ENCODE data around the gene OXLD1. TPM values are rescaled to one million over a fixed set of nuclear protein-coding genes. Genes with fewer than 3 reads are reported as not detected.

Gene OXLD1
- total RNA-seq, 6 experiments from 2014 or later = 8.3 to 24.3 (median 14.6) TPM

DNA sequence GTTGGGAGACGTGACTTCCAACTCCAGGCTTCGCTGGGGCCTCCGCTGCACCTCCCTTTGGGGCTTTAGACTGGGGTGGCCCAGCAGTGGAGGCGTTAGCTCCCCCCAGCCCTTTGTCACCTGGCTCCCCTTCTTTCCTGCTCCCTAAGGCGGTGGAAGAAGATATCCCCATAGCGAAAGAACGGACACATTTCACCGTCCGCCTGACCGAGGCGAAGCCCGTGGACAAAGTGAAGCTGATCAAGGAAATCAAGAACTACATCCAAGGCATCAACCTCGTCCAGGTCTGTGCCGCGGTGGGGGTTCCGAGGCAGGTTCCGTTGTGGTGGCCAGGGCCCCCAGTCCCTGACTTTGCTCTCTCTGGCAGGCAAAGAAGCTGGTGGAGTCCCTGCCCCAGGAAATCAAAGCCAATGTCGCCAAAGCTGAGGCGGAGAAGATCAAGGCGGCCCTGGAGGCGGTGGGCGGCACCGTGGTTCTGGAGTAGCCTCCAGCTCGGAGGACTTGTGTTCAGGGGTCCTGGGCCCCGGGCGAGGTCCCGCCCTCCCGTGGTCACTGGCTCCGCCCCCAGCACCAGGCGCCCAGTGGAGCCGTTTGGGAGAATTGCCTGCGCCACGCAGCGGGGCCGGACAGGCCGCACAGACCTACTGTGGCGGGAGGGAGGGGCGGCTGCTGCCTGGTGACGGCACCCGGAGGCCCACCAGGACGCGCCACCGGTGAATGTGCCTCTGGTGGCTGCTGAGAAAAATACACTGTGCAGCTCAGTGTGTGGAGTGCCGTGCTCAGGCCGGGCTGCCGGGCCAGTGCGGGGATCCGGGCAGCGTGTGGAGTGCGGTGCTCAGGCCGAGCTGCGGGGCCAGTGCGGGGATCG, 40.6 kb upstream of the OXLD1 start:
- no peak for DNase-seq
- no peak for ATAC-seq
- peaks cover 0 to 32% (median 12%) of the 10 kb centered on the region in 4 donors for H3K4me1 ChIP-seq
- no peak overlapping the region for H3K27ac ChIP-seq
- intact Hi-C loops (cut with DNase I) = loop anchor here in 1 of 2 donors (5.0 kb wide), 1 partner anchor 35 kb away; no protein-coding TSS in a partner anchor
- H3K27me3 ChIP-seq = no peaks in the 10 kb centered on the region
- WGBS (ENCODE audit: insufficient coverage, low coverage, low lambda C conversion rate, missing lambda C conversion rate) = 93% methylated on average over 3 of the region's 54 CpGs
- H3K36me3 ChIP-seq = peaks cover 0 to 35% (median 12%) of the 10 kb centered on the region in 4 donors
- no peaks in the 10 kb centered on the region for H3K9me3 ChIP-seq
- no peak overlapping the region for H3K4me3 ChIP-seq
- TF ChIP-seq, protein P1, sequence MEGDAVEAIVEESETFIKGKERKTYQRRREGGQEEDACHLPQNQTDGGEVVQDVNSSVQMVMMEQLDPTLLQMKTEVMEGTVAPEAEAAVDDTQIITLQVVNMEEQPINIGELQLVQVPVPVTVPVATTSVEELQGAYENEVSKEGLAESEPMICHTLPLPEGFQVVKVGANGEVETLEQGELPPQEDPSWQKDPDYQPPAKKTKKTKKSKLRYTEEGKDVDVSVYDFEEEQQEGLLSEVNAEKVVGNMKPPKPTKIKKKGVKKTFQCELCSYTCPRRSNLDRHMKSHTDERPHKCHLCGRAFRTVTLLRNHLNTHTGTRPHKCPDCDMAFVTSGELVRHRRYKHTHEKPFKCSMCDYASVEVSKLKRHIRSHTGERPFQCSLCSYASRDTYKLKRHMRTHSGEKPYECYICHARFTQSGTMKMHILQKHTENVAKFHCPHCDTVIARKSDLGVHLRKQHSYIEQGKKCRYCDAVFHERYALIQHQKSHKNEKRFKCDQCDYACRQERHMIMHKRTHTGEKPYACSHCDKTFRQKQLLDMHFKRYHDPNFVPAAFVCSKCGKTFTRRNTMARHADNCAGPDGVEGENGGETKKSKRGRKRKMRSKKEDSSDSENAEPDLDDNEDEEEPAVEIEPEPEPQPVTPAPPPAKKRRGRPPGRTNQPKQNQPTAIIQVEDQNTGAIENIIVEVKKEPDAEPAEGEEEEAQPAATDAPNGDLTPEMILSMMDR (IDR thresholded peaks at IDR 0.05) = no peak
- no peak for TF ChIP-seq POLR2A (IDR thresholded peaks at IDR 0.05)

DNA sequence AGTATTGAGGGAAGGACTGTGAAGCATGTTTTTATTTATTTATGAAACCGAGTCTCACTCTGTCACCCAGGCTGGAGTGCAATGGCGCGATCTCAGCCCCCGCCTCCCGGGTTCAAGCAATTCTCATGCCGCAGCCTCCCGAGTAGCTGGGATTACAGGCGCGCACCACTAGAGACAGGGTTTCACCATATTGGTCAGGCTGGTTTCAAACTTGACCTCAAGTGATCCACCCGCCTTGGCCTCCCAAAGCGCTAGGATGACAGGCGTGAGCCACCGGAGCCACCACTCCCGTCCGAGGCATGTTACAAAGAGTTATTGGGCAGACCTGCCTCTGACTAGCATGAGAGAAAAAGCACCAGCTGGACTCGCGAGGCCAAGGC, 39.8 kb upstream of the OXLD1 start:
- Histone ChIP-seq H3K36me3 (peaks cover 0 to 42% (median 15%) of the 10 kb centered on the region in 4 donors), H3K9me3 (no peaks in the 10 kb centered on the region), H3K27ac (no peak overlapping the region), H3K27me3 (no peaks in the 10 kb centered on the region), H3K4me3 (no peak overlapping the region), H3K4me1 (peaks cover 0 to 36% (median 16%) of the 10 kb centered on the region in 4 donors)
- ATAC-seq (no peak), DNase-seq (peak in 1 of 3 donors; percentile 43)
- WGBS (ENCODE audit: insufficient coverage, low coverage, low lambda C conversion rate, missing lambda C conversion rate) = 90% methylated on average over 11 of the region's 17 CpGs
- intact Hi-C loops (cut with DNase I) = loop anchor here in 1 of 2 donors (5.0 kb wide), 1 partner anchor 34 kb away; no protein-coding TSS in a partner anchor
- no peak for TF ChIP-seq POLR2A (IDR thresholded peaks at IDR 0.05)
- TF ChIP-seq, protein P1 (IDR thresholded peaks at IDR 0.05) = no peak

DNA sequence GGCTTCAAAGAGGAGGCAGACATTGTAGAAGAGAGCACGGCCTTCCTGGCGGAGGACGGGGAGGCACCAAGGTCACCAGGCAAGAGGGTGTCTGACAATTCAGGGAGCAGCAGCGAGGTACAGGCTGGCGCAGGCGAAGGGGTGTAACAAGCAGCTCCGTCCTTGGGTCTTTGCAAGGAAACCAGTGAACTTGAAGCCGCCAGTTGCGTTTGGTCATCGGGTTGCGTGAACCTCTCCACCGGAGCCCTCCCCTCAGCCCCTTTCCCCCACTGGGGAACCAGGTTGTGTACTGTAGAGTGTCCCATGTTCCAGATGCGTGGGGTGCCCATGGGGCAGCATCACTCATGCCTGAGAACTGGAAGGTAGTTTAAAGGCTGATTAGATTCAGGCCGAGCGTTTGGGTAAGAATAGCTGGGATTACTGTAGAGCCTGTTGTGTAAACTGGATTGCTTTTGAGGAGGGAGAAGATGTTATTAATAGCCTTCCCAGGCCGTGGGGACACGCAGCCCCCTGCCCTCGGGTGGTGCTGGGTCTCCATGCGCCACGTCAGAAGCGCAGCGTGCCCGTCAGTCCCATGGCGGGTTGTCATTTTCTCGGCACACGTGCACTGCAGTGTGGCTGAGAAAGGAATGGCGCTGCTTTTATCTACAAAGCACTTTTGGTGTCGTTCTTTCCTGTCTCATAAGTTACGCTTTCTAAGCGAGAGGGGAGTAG, 39.3 kb upstream of the OXLD1 start:
- Histone ChIP-seq H3K4me3 (no peak overlapping the region), H3K4me1 (peaks cover 0 to 36% (median 15%) of the 10 kb centered on the region in 4 donors), H3K9me3 (no peaks in the 10 kb centered on the region), H3K36me3 (peaks cover 0 to 47% (median 15%) of the 10 kb centered on the region in 4 donors), H3K27ac (no peak overlapping the region), H3K27me3 (no peaks in the 10 kb centered on the region)
- peak in 1 of 3 donors; percentile 44 for DNase-seq
- no peak for TF ChIP-seq POLR2A (IDR thresholded peaks at IDR 0.05)
- TF ChIP-seq, protein P1 (IDR thresholded peaks at IDR 0.05) = no peak
- ATAC-seq = no peak
- 91% methylated on average over 17 of the region's 30 CpGs for WGBS (ENCODE audit: insufficient coverage, low coverage, low lambda C conversion rate, missing lambda C conversion rate)
- intact Hi-C loops (cut with DNase I) = loop anchor here in 1 of 2 donors (5.0 kb wide), 1 partner anchor 33 kb away; no protein-coding TSS in a partner anchor

DNA sequence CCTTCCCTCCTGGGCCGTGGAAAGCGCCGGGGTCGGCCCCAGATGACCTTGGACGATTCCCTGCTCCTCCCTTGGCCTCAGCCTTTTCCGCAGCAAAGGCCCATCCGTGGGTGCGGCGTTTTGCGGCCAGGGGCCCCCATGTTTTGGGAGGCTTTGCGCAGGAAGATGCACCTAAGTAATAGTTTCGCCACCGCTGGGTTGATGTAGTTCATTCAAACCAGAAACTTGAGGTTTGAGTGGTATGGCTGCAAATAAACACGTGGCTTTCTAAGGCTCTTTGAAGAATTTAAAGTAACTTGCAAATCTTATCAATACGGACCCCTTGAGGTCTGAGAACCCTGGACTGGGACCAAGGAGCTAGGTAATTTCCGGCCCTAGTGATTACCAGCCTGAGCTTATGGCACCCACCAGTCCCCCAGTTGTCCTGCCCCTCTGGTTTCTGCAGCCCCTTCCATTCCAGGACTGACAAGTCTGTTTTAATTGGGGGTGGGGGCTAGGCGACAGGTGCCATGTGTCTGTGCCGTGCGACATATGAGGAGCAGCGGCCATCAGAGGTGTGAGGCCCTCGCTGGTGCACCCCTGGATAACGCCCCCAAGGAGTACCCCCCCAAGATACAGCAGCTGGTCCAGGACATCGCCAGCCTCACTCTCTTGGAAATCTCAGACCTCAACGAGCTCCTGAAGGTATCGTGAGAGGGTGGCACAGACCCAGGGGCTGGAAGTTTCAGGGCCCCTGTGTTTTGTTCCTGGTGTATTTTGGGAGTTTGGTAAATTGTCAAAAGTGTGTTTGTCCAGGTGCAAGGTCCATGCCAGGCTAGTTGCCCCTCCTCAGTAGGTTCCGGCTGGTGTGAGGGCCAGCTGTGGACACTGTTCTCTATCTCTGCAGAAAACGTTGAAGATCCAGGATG, 37.6 kb upstream of the OXLD1 start:
- WGBS (ENCODE audit: insufficient coverage, low coverage, low lambda C conversion rate, missing lambda C conversion rate) = 7% methylated on average over 18 of the region's 27 CpGs
- H3K27me3 ChIP-seq = no peaks in the 10 kb centered on the region

More for the DNA sequence above, 37.6 kb upstream of the OXLD1 start:
- ATAC-seq = peak in 3 of 4 donors; percentile 13 to 34 (median 26)
- H3K4me1 ChIP-seq = peaks cover 0 to 28% (median 9%) of the 10 kb centered on the region in 4 donors
- peak overlapping the region; percentile 95 to 100 (median 99) for H3K4me3 ChIP-seq
- TF ChIP-seq, protein P1 (IDR thresholded peaks at IDR 0.05) = no peak
- TF ChIP-seq POLR2A (IDR thresholded peaks at IDR 0.05) = no peak
- no peak for DNase-seq
- H3K9me3 ChIP-seq = no peaks in the 10 kb centered on the region
- intact Hi-C loops (cut with DNase I) = no loop called here
- H3K27ac ChIP-seq = peak overlapping the region; percentile 84 to 92 (median 91)
- peaks cover 0 to 52% (median 15%) of the 10 kb centered on the region in 4 donors for H3K36me3 ChIP-seq

Data from right lobe of liver (tissue), 6 donors.